Thyroid gland (tissue), 4 donors: ENCODE results near the gene PRSS27.

ENCODE experiments used
- POLR2A ChIP-seq, 2 donors: fragments of 450-650 bp; IDR thresholded peaks; one replicate each; pipeline ENCODE4 v1.6.1; 2017; ENCODE audit warnings: antibody characterized with exemption in 2 of 2, mild to moderate bottlenecking in 2 of 2, moderate library complexity in 1 of 2
- TF ChIP-seq, protein P1 (sequence below), 6 experiments: fragments of 200-600 bp in 3 of 6; fragments of 450-650 bp in 3 of 6; sonication (generic) in 3 of 6; IDR thresholded peaks; one replicate each; pipeline ENCODE4 v1.5.1; 2016 to 2019; ENCODE audit warnings: antibody characterized with exemption in 6 of 6, mild to moderate bottlenecking in 2 of 6, inconsistent platforms in 1 of 6, moderate library complexity in 1 of 6

DNA sequence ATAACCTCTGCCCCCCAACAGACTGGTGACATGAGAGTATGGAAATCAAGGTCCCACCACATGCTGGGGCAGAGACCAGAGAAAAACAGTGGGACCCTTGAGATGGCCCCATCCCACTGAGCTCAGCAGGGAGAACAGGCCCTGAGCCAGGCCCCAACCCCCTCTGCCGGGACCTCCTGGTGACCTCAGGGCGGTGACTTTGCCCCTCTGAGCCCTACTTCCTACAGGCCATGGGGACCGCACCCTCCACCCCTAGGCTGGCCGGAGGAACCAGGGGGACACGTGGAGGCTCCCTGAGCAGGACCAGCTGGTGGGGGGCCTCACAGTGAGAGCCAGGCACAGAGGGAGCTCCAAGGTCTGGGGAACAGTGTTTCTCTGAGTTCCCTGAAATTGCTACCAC lies 18.6 kb upstream of the PRSS27 start:
- TF ChIP-seq, protein P1, sequence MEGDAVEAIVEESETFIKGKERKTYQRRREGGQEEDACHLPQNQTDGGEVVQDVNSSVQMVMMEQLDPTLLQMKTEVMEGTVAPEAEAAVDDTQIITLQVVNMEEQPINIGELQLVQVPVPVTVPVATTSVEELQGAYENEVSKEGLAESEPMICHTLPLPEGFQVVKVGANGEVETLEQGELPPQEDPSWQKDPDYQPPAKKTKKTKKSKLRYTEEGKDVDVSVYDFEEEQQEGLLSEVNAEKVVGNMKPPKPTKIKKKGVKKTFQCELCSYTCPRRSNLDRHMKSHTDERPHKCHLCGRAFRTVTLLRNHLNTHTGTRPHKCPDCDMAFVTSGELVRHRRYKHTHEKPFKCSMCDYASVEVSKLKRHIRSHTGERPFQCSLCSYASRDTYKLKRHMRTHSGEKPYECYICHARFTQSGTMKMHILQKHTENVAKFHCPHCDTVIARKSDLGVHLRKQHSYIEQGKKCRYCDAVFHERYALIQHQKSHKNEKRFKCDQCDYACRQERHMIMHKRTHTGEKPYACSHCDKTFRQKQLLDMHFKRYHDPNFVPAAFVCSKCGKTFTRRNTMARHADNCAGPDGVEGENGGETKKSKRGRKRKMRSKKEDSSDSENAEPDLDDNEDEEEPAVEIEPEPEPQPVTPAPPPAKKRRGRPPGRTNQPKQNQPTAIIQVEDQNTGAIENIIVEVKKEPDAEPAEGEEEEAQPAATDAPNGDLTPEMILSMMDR (IDR thresholded peaks at IDR 0.05), result no peak
- TF ChIP-seq POLR2A (IDR thresholded peaks at IDR 0.05), result no peak
